ENCODE measurements around the gene ANO2.

- TF ChIP-seq ZNF70 (CRISPR knock-in tag; IDR thresholded peaks at IDR 0.05) (no peak), ESRRG (CRISPR knock-in tag; IDR thresholded peaks at IDR 0.05) (no peak), ARNTL (CRISPR knock-in tag; IDR thresholded peaks at IDR 0.05; ENCODE audit: borderline replicate concordance, low read depth) (no peak), SNAI2 (CRISPR knock-in tag; IDR thresholded peaks at IDR 0.05) (no peak), CREB5 (CRISPR knock-in tag; IDR thresholded peaks at IDR 0.05; ENCODE audit: low read depth) (no peak)
These were observed 407.3 kb downstream of the ANO2 start for GRCh38 chr12:5537771-5538170.

Data from SK-N-SH treated with all-trans-retinoic acid at 6 μM for 48 hours (cell line).